OCI-LY7 (cell line): ENCODE data around the gene ZSCAN25. TPM values are rescaled to one million over a fixed set of nuclear protein-coding genes. Genes with fewer than 3 reads are reported as not detected.
A peak's percentile ranks its signal among the peaks of the same experiment; 100 is the strongest.

Source experiments
- BruUV-seq: library from RNA; stranded (reverse); fragments of 400-500 nt; replicated peaks from 2 replicates; lab custom pipeline; 2021; lab: Mats Ljungman, UMichigan
- CTCF ChIA-PET: fragments of 300-600 bp; sonication (Branson Sonifier 250); formaldehyde crosslinking; loops from one replicate; lab custom pipeline; 2022; ENCODE audit warnings: antibody characterized with exemption; ENCODE audit not compliant: unreplicated experiment; lab: Charles Lee
- POLR2A ChIA-PET: fragments of 300-600 bp; sonication (Branson Sonifier 250); formaldehyde crosslinking; loops from one replicate; lab custom pipeline; 2022; ENCODE audit warnings: antibody characterized with exemption; lab: Charles Lee
- DNase-seq: peaks from one replicate; pipeline ENCODE4 v3.0.0-alpha.2; 2015; ENCODE audit warnings: low spot score
- H2AFZ ChIP-seq: fragments of 200-600 bp; sonication (generic), shearing (Covaris generic); 2 replicates; pipeline ENCODE4 v1.6.1; 2014; ENCODE audit warnings: mild to moderate bottlenecking, antibody characterized with exemption, low read length, moderate library complexity
- H3K27ac ChIP-seq: fragments of 200-600 bp; sonication (generic); 2 replicates; pipeline ENCODE4 v1.5.1; 2014; ENCODE audit warnings: mixed run types, low read depth, mild to moderate bottlenecking, moderate library complexity, low read length, inconsistent platforms; ENCODE audit not compliant: poor library complexity, severe bottlenecking
- H3K36me3 ChIP-seq: fragments of 200-600 bp; sonication (generic); 2 replicates; pipeline ENCODE4 v1.6.1; 2014; ENCODE audit warnings: mild to moderate bottlenecking, antibody characterized with exemption, low read length, moderate library complexity, mixed read lengths; ENCODE audit not compliant: insufficient read depth
- H3K4me1 ChIP-seq: fragments of 200-600 bp; sonication (generic); 2 replicates; pipeline ENCODE4 v1.5.1; 2014; ENCODE audit warnings: mild to moderate bottlenecking, low read length; ENCODE audit not compliant: insufficient read depth, poor library complexity, severe bottlenecking
- H3K4me2 ChIP-seq: fragments of 200-600 bp; sonication (generic); 2 replicates; pipeline ENCODE4 v1.6.1; 2014; ENCODE audit warnings: mild to moderate bottlenecking, low read length
- H3K4me3 ChIP-seq: fragments of 200-600 bp; sonication (generic); 2 replicates; pipeline ENCODE4 v1.5.1; 2014; ENCODE audit warnings: mild to moderate bottlenecking, low read depth, low read length; ENCODE audit not compliant: poor library complexity, severe bottlenecking
- H3K79me2 ChIP-seq: fragments of 200-600 bp; sonication (generic); 2 replicates; pipeline ENCODE4 v1.6.1; 2016; ENCODE audit warnings: low read depth, mild to moderate bottlenecking, low read length, moderate library complexity, mixed read lengths; ENCODE audit not compliant: insufficient read depth
- H3K9me2 ChIP-seq: fragments of 200-600 bp; sonication (generic); 2 replicates; pipeline ENCODE4 v1.6.1; 2016; ENCODE audit warnings: mild to moderate bottlenecking, low read length, mixed read lengths; ENCODE audit not compliant: insufficient read depth
- H3K9me3 ChIP-seq: fragments of 200-600 bp; sonication (generic); 2 replicates; pipeline ENCODE4 v1.6.1; 2014; ENCODE audit warnings: mild to moderate bottlenecking, mixed run types, low read length, mixed read lengths
- H4K20me1 ChIP-seq: fragments of 200-600 bp; sonication (generic); 2 replicates; pipeline ENCODE4 v1.6.1; 2014; ENCODE audit warnings: mild to moderate bottlenecking, antibody characterized with exemption, low read length, moderate library complexity, mixed read lengths; ENCODE audit not compliant: insufficient read depth
- EZH2phosphoT487 ChIP-seq: fragments of 200-600 bp; sonication (generic); IDR thresholded peaks from 2 replicates; pipeline ENCODE4 v1.6.1; 2018; ENCODE audit warnings: low read depth, borderline replicate concordance, mild to moderate bottlenecking, mixed run types, antibody characterized with exemption, low read length, moderate library complexity, mixed read lengths
- intact Hi-C: fragments of 100-400 bp; cut with micrococcal nuclease; formaldehyde crosslinking; loops from one replicate; pipeline ENCODE4 v1.10.0; 2022; ENCODE audit not compliant: unreplicated experiment
- total RNA-seq, 2 experiments: library from RNA; depleted of rRNA in 1 of 2; stranded (reverse); fragments of >200 nt in 1 of 2; shearing (Covaris generic) in 1 of 2; gene quantifications; 2 replicates each; pipeline ENCODE4 v1.2.3, GENCODE V29; 2014 to 2022
- TF ChIP-seq, protein P1 (sequence below): fragments of 200-600 bp; sonication (generic); conservative IDR thresholded peaks from 2 replicates; pipeline ENCODE4 v1.5.1; 2014; ENCODE audit warnings: mild to moderate bottlenecking, antibody characterized with exemption, low read length, moderate library complexity, mixed read lengths

The ZSCAN25 gene
- total RNA-seq, 2 experiments from 2014 or later: 12.0 to 14.3 TPM

DNA sequence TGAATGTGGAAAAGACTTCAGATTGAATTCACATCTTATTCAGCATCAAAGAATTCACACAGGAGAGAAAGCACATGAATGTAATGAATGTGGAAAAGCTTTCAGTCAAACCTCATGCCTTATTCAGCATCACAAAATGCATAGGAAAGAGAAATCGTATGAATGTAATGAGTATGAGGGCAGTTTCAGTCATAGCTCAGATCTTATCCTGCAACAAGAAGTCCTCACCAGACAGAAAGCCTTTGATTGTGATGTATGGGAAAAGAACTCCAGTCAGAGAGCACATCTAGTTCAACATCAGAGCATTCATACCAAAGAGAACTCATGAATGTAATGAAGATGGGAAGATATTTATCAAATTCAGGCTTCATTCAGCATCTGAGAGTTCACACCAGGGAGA is 43.5 kb upstream of the ZSCAN25 start:
- H3K9me2 ChIP-seq: no peaks in the 10 kb centered on the region
- no peaks in the 10 kb centered on the region for H3K79me2 ChIP-seq
- no peak overlapping the region for H3K4me2 ChIP-seq
- TF ChIP-seq EZH2phosphoT487: no peak
- TF ChIP-seq, protein P1, sequence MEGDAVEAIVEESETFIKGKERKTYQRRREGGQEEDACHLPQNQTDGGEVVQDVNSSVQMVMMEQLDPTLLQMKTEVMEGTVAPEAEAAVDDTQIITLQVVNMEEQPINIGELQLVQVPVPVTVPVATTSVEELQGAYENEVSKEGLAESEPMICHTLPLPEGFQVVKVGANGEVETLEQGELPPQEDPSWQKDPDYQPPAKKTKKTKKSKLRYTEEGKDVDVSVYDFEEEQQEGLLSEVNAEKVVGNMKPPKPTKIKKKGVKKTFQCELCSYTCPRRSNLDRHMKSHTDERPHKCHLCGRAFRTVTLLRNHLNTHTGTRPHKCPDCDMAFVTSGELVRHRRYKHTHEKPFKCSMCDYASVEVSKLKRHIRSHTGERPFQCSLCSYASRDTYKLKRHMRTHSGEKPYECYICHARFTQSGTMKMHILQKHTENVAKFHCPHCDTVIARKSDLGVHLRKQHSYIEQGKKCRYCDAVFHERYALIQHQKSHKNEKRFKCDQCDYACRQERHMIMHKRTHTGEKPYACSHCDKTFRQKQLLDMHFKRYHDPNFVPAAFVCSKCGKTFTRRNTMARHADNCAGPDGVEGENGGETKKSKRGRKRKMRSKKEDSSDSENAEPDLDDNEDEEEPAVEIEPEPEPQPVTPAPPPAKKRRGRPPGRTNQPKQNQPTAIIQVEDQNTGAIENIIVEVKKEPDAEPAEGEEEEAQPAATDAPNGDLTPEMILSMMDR: no peak
- H3K4me3 ChIP-seq: no peak overlapping the region
- H3K36me3 ChIP-seq: peaks cover 58% of the 10 kb centered on the region
- ChIA-PET CTCF (no interaction called here), POLR2A (no interaction called here)
- no peak for DNase-seq
- H2AFZ ChIP-seq: no peak overlapping the region
- H4K20me1 ChIP-seq: no peaks in the 10 kb centered on the region
- no peaks in the 10 kb centered on the region for H3K9me3 ChIP-seq
- H3K4me1 ChIP-seq: no peaks in the 10 kb centered on the region
- no TSS peak for BruUV-seq
- H3K27ac ChIP-seq: no peak overlapping the region
- intact Hi-C loops: no loop called here

DNA sequence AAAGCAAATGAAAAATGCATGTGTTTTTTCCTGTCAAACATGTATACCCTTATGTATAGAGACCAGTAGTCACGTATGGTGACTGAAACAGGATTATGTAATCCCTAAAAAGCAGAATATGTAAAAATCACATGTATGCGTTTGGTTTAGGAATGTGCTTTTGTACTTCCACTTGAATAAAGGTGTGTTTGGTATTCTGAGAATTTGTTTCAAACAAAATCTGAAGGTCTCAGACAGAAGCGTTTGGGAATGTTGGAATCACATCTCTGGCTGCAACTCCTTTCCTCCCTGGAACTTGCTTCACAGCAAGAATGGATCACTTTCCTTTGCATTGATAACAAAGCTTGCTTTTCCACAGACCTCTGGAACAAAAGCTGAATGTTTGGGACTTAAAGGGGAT is 40.5 kb upstream of the ZSCAN25 start:
- DNase-seq: no peak
- no peak overlapping the region for H3K27ac ChIP-seq
- no peaks in the 10 kb centered on the region for H3K4me1 ChIP-seq
- H3K4me2 ChIP-seq: no peak overlapping the region
- no peak for TF ChIP-seq EZH2phosphoT487
- TF ChIP-seq, protein P1: no peak
- no peaks in the 10 kb centered on the region for H4K20me1 ChIP-seq
- no TSS peak for BruUV-seq
- H3K9me3 ChIP-seq: no peaks in the 10 kb centered on the region
- ChIA-PET CTCF (no interaction called here), POLR2A (no interaction called here)
- no peaks in the 10 kb centered on the region for H3K79me2 ChIP-seq
- H2AFZ ChIP-seq: no peak overlapping the region
- peaks cover 36% of the 10 kb centered on the region for H3K36me3 ChIP-seq
- H3K4me3 ChIP-seq: no peak overlapping the region
- intact Hi-C loops: no loop called here
- H3K9me2 ChIP-seq: no peaks in the 10 kb centered on the region

DNA sequence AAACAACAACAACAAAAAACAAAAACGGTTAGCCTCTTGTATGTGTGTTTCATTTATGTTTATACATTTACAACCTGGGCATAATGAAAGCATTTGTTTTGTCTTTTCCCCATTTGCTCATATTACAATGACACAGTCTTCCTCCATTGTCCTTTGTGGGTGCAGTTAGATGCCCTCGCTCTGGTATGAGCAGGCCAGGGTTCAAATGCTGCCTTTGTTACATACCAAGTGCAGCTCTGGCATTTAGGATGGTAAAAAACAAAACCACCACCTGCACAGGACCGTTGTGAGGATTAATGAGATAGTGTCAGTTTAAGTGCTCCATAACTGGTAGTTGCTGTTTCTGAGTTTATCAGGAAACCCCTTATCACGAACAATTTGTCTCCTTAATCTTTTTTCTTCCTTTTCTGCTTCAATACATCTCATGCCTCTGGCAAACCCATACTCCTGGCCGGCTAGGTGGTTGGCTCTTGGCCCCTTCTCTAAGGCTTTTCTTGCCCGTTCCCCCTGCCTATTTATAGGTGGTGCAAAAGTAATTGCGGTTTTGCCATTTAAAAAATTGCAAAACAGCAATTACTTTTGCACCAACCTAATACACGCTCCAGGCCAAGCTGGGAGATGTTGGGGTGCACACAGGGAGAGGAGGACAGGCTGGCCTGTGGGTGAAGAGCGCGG is 37.3 kb upstream of the ZSCAN25 start:
- intact Hi-C loops: no loop called here
- Histone ChIP-seq H4K20me1 (no peaks in the 10 kb centered on the region), H3K4me2 (peak overlapping the region; percentile 46; the same call in 1 of the 2 replicates), H3K4me1 (no peaks in the 10 kb centered on the region), H2AFZ (no peak overlapping the region), H3K27ac (no peak overlapping the region), H3K79me2 (no peaks in the 10 kb centered on the region), H3K36me3 (peaks cover 7% of the 10 kb centered on the region; the same call in 1 of the 2 replicates), H3K4me3 (no peak overlapping the region), H3K9me2 (no peaks in the 10 kb centered on the region), H3K9me3 (no peaks in the 10 kb centered on the region)
- TF ChIP-seq, protein P1: no peak
- no peak for TF ChIP-seq EZH2phosphoT487
- no peak for DNase-seq
- POLR2A ChIA-PET: no interaction called here
- BruUV-seq: no TSS peak
- CTCF ChIA-PET: no interaction called here
